Heart left ventricle (tissue), 13 donors: ENCODE results near the gene PCSK6.

ENCODE experiments used
- POLR2A ChIP-seq, 2 donors: fragments of 450-650 bp; IDR thresholded peaks; one replicate each; pipeline ENCODE4 v1.6.1; 2017; ENCODE audit warnings: antibody characterized with exemption in 2 of 2, mild to moderate bottlenecking in 2 of 2, moderate library complexity in 2 of 2
- TF ChIP-seq, protein P1 (sequence below), 12 donors: fragments of 200-600 bp; sonication (generic) in 4 of 12; IDR thresholded peaks; one replicate each; pipeline versions ENCODE4 v1.5.0 to v1.8.0; 2018 to 2022; ENCODE audit warnings: antibody characterized with exemption in 12 of 12, mild to moderate bottlenecking in 5 of 12
- donor health status: ischemic (EF 13 %, LVEDD 7.1; RV severe dilation, severe dysfunction).
- donor health status: DM: no; HTN: yes; CAD: no.
- donor health status: DM: no; HTN: no; CAD: no.
- donor health status: ischemic (EF 25% LVEDD 6.9; RV normal size, moderate dysfunction).
- donor health status: ischemic (EF 25% LVEDD 5.7; RV mildly dilated, moderate dysfunction).
- donor health status: ischemic (EF 35%, LVEDD 5.7; RV mildly dilated, moderate dysfunction).
- donor health status: nonischemic (EF 11% LVEDD 7.7; RV severe dilation, severe dysfunction).
- donor health status: DM: yes; HTN: yes; CAD: no.
- donor health status: PGD.
- donor health status: ischemic (EF 29% LVEDD 5.4; RV normal size, mild dysfunction).
- donor health status: nonischemic (EF 23%, LVEDD 6.1; RV moderate dilation, normal function).

DNA sequence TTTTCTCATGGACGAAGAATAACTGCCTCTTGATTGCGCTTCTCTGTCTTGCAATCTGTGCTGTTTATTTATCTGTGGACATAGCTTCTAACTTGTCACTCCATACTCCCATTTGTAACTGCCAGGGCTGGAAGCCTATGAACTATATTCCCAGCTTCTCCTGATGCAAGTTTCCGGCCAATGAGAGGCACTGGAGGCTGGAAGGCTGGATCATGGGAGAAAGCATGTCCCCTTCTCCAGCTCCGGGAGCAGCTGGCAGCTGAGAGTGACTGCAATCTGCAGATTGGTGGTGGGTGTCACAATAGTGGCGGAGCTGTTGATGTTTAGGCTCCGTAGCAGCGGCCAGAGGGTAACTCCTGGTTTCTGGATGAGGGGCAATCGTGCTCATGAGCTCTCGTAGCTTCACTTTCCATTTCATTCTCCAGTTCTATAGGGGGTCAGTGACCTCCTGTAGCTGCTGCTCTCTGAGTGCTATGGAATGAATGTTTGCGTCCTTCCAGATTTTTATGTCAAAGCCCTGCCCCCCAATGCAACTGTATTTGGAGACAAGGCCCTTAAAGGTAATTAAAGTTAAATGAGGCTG is 35.7 kb upstream of the PCSK6 start:
- no peak for TF ChIP-seq POLR2A (IDR thresholded peaks at IDR 0.05)
- TF ChIP-seq, protein P1, sequence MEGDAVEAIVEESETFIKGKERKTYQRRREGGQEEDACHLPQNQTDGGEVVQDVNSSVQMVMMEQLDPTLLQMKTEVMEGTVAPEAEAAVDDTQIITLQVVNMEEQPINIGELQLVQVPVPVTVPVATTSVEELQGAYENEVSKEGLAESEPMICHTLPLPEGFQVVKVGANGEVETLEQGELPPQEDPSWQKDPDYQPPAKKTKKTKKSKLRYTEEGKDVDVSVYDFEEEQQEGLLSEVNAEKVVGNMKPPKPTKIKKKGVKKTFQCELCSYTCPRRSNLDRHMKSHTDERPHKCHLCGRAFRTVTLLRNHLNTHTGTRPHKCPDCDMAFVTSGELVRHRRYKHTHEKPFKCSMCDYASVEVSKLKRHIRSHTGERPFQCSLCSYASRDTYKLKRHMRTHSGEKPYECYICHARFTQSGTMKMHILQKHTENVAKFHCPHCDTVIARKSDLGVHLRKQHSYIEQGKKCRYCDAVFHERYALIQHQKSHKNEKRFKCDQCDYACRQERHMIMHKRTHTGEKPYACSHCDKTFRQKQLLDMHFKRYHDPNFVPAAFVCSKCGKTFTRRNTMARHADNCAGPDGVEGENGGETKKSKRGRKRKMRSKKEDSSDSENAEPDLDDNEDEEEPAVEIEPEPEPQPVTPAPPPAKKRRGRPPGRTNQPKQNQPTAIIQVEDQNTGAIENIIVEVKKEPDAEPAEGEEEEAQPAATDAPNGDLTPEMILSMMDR (IDR thresholded peaks at IDR 0.05), result no peak
